Keratinocyte (primary cell): Measurements from ENCODE around the gene SDK2. TPM values are rescaled to one million over a fixed set of nuclear protein-coding genes. Genes with fewer than 3 reads are reported as not detected.

Experiments used
- DNase-seq: peaks from one replicate; pipeline ENCODE4 v3.0.0-alpha.2; 2011; ENCODE audit warnings: low read depth, missing footprints, low spot score
- FAIRE-seq: peaks from 2 replicates; lab custom pipeline; 2011; peaks lifted over from hg19 to GRCh38; lab: Jason Lieb, UNC
- H2AFZ ChIP-seq: 2 replicates; pipeline ENCODE4 v1.6.0; 2012; ENCODE audit warnings: low read length, control low read depth, inconsistent platforms; ENCODE audit not compliant: control insufficient read depth
- H3K27ac ChIP-seq: 2 replicates; pipeline ENCODE4 v1.5.1; 2011; ENCODE audit warnings: low read length; ENCODE audit not compliant: control insufficient read depth, insufficient read depth
- H3K27me3 ChIP-seq: 3 replicates; pipeline ENCODE4 v1.6.0; 2011; ENCODE audit warnings: low read length; ENCODE audit not compliant: control insufficient read depth, insufficient read depth; ENCODE audit errors: extremely low read depth
- H3K36me3 ChIP-seq, 2 experiments: 2 replicates in 1 of 2; 3 replicates in 1 of 2; pipeline ENCODE4 v1.5.1; 2011; ENCODE audit warnings: low read length in 2 of 2, mild to moderate bottlenecking in 1 of 2; ENCODE audit not compliant: control insufficient read depth in 2 of 2, insufficient read depth in 2 of 2; ENCODE audit errors: extremely low read depth in 1 of 2
- H3K4me1 ChIP-seq: 3 replicates; pipeline ENCODE4 v1.5.1; 2011; ENCODE audit warnings: low read length; ENCODE audit not compliant: control insufficient read depth, insufficient read depth; ENCODE audit errors: extremely low read depth
- H3K4me2 ChIP-seq: 3 replicates; pipeline ENCODE4 v1.6.0; 2011; ENCODE audit warnings: low read depth, low read length; ENCODE audit not compliant: control insufficient read depth, insufficient read depth; ENCODE audit errors: extremely low read depth
- H3K4me3 ChIP-seq, 3 experiments: fragments of 200-600 bp in 1 of 3; sonication (generic) in 1 of 3; 2 replicates in 2 of 3; 3 replicates in 1 of 3; pipeline ENCODE4 v1.5.1; 2011 to 2016; ENCODE audit warnings: low read length in 3 of 3, mild to moderate bottlenecking in 3 of 3, control low read depth in 2 of 3, inconsistent platforms in 1 of 3, low read depth in 1 of 3, mixed read lengths in 1 of 3, mixed run types in 1 of 3, moderate library complexity in 1 of 3; ENCODE audit not compliant: control insufficient read depth in 2 of 3, insufficient read depth in 2 of 3; ENCODE audit errors: extremely low read depth in 1 of 3
- H3K79me2 ChIP-seq: 2 replicates; pipeline ENCODE4 v1.6.0; 2012; ENCODE audit warnings: low read length; ENCODE audit not compliant: control insufficient read depth, insufficient read depth
- H3K9ac ChIP-seq: 3 replicates; pipeline ENCODE4 v1.6.0; 2011; ENCODE audit warnings: low read length; ENCODE audit not compliant: control insufficient read depth, insufficient read depth; ENCODE audit errors: extremely low read depth
- H3K9me1 ChIP-seq: 3 replicates; pipeline ENCODE4 v1.6.0; 2011; ENCODE audit warnings: low read length; ENCODE audit not compliant: control insufficient read depth, insufficient read depth; ENCODE audit errors: extremely low read depth
- H3K9me3 ChIP-seq: 2 replicates; pipeline ENCODE4 v1.5.1; 2012; ENCODE audit warnings: low read depth, low read length; ENCODE audit not compliant: control insufficient read depth
- H4K20me1 ChIP-seq: 3 replicates; pipeline ENCODE4 v1.6.0; 2011; ENCODE audit warnings: low read length; ENCODE audit not compliant: control insufficient read depth, insufficient read depth; ENCODE audit errors: extremely low read depth
- CTCF ChIP-seq, 3 experiments: IDR thresholded peaks in 1 of 3; conservative IDR thresholded peaks in 1 of 3; optimal IDR thresholded peaks in 1 of 3; 2 replicates in 2 of 3; 3 replicates in 1 of 3; pipeline versions ENCODE3 to v1.5.1; 2011; ENCODE audit warnings: low read length in 3 of 3, mild to moderate bottlenecking in 3 of 3, moderate library complexity in 2 of 3, control low read depth in 1 of 3, inconsistent platforms in 1 of 3; ENCODE audit not compliant: insufficient read depth in 2 of 3; ENCODE audit errors: extremely low read depth in 1 of 3
- EZH2 ChIP-seq: IDR thresholded peaks from one replicate; pipeline ENCODE4 v1.6.1; 2012; ENCODE audit warnings: inconsistent platforms, mild to moderate bottlenecking, low read length, moderate library complexity
- dilution Hi-C: fragments of 300-500 bp; cut with MboI; formaldehyde crosslinking; loops from one replicate; pipeline ENCODE4 v1.7.0; 2020; ENCODE audit warnings: low sequenced_read_pairs; ENCODE audit not compliant: extremely low pct_ligation_motif_present
- polyA plus RNA-seq, 5 experiments: library from polyadenylated mRNA; depleted of rRNA in 3 of 5; stranded (reverse) in 3 of 5; stranded (forward) in 1 of 5; unstranded in 1 of 5; fragments of >200 nt; gene quantifications; 1 replicate in 1 of 5; 2 replicates in 3 of 5; 3 replicates in 1 of 5; pipeline versions ENCODE4 v1.2.1 to v1.2.3, GENCODE V29; 2011 to 2012; ENCODE audit warnings: missing spikeins in 2 of 5, low read depth in 1 of 5, low replicate concordance in 1 of 5

SDK2 gene
- polyA plus RNA-seq, 1 donor (not counting 4 experiments of a cell fraction or from before 2014, with no cell fraction given): 1.8 TPM

- Histone ChIP-seq H3K9me1 (no peaks in the 10 kb centered on the region), H4K20me1 (no peaks in the 10 kb centered on the region), H3K4me2 (peak overlapping the region; percentile 33), H3K79me2 (no peaks in the 10 kb centered on the region), H2AFZ (no peak overlapping the region), H3K9ac (no peak overlapping the region), H3K9me3 (no peaks in the 10 kb centered on the region), H3K4me3 (no peak overlapping the region), H3K4me1 (peaks cover 38% of the 10 kb centered on the region), H3K27me3 (no peaks in the 10 kb centered on the region), H3K36me3 (no peaks in the 10 kb centered on the region), H3K27ac (no peak overlapping the region)
- dilution Hi-C loops: no loop called here
- FAIRE-seq (peak; percentile 85), DNase-seq (peak; percentile 45)
- TF ChIP-seq EZH2 (no peak), CTCF (optimal IDR thresholded peaks at IDR 0.05 in 1 of 3, IDR thresholded peaks at IDR 0.05 in 1 of 3, conservative IDR thresholded peaks at IDR 0.05 in 1 of 3; ENCODE audit: extremely low read depth in 1 of 3, insufficient read depth in 2 of 3, low read length in 3 of 3) (no peak)
These were observed 97.3 kb downstream of the SDK2 start for GRCh38 chr17:73546770-73547536.

- H3K4me2 ChIP-seq: peak overlapping the region; percentile 33
- no peak overlapping the region for H3K27ac ChIP-seq
- no peak overlapping the region for H3K9ac ChIP-seq
- DNase-seq (no peak), FAIRE-seq (peak; percentile 49)
- H2AFZ ChIP-seq: peak overlapping the region; percentile 14
- peaks cover 46% of the 10 kb centered on the region for H3K4me1 ChIP-seq
- no peaks in the 10 kb centered on the region for H3K79me2 ChIP-seq
- TF ChIP-seq EZH2 (no peak), CTCF (optimal IDR thresholded peaks at IDR 0.05 in 1 of 3, IDR thresholded peaks at IDR 0.05 in 1 of 3, conservative IDR thresholded peaks at IDR 0.05 in 1 of 3; ENCODE audit: extremely low read depth in 1 of 3, insufficient read depth in 2 of 3, low read length in 3 of 3) (no peak)
- dilution Hi-C loops: no loop called here
- H4K20me1 ChIP-seq: no peaks in the 10 kb centered on the region
- H3K27me3 ChIP-seq: no peaks in the 10 kb centered on the region
- no peak overlapping the region for H3K4me3 ChIP-seq
- no peaks in the 10 kb centered on the region for H3K9me1 ChIP-seq
- no peaks in the 10 kb centered on the region for H3K9me3 ChIP-seq
- H3K36me3 ChIP-seq: no peaks in the 10 kb centered on the region
These were observed 98.1 kb downstream of the SDK2 start for GRCh38 chr17:73546114-73546513.
